Panc1 (cell line): Measurements from ENCODE around the gene SERP2.

Experiments used
- CTCF ChIP-seq: fragments of 450-650 bp; IDR thresholded peaks from 2 replicates; pipeline ENCODE4 v1.5.1; 2017; ENCODE audit warnings: mild to moderate bottlenecking
- POLR2AphosphoS5 ChIP-seq: IDR thresholded peaks from 2 replicates; pipeline ENCODE4 v1.6.1; 2012; ENCODE audit warnings: mild to moderate bottlenecking, low read depth, low read length, moderate library complexity
- REST ChIP-seq, 2 experiments: IDR thresholded peaks; 2 replicates each; pipeline ENCODE4 v1.6.1; 2011 to 2012; ENCODE audit warnings: low read depth in 2 of 2, control low read depth in 1 of 2, low read length in 1 of 2, mild to moderate bottlenecking in 1 of 2, moderate library complexity in 1 of 2; ENCODE audit not compliant: insufficient read depth in 1 of 2
- SIN3A ChIP-seq: IDR thresholded peaks from 2 replicates; pipeline ENCODE4 v1.6.1; 2012; ENCODE audit warnings: low read depth, mild to moderate bottlenecking, low read length, moderate library complexity, borderline replicate concordance; ENCODE audit not compliant: insufficient read depth
- TCF7L2 ChIP-seq: IDR thresholded peaks from 2 replicates; pipeline ENCODE4 v1.6.1; 2011; ENCODE audit warnings: mild to moderate bottlenecking, low read depth, low read length, inconsistent platforms

GRCh38 chr13:44407379-44407778 lies 33.8 kb downstream of the SERP2 start:
- TF ChIP-seq CTCF, result no peak
- TF ChIP-seq REST (IDR thresholded peaks at IDR 0.05; ENCODE audit: insufficient read depth in 1 of 2, low read depth in 2 of 2, low read length in 1 of 2), result no peak
- no peak for TF ChIP-seq POLR2AphosphoS5
- TF ChIP-seq TCF7L2, result no peak
- TF ChIP-seq SIN3A, result no peak
